WERI-Rb-1 (cell line): Measurements from ENCODE around the gene HDAC9.

Experiments
- DNase-seq: peaks from one replicate; pipeline ENCODE4 v3.0.0-alpha.2; 2020
- H3K27ac ChIP-seq: fragments of 250-450 bp; sonication (Bioruptor Pico); 2 replicates; pipeline ENCODE4 v1.5.1; 2020; ENCODE audit warnings: mild to moderate bottlenecking, moderate library complexity
- H3K27me3 ChIP-seq: fragments of 250-450 bp; sonication (Bioruptor Pico); 2 replicates; pipeline ENCODE4 v1.5.1; 2021; ENCODE audit warnings: mild to moderate bottlenecking, low read depth, moderate library complexity; ENCODE audit not compliant: insufficient read depth, severe bottlenecking
- H3K36me3 ChIP-seq: fragments of 250-450 bp; sonication (Bioruptor Pico); 2 replicates; pipeline ENCODE4 v1.5.1; 2020; ENCODE audit warnings: mild to moderate bottlenecking, moderate library complexity
- H3K4me3 ChIP-seq: 2 replicates; pipeline ENCODE4 v1.5.1; 2011; ENCODE audit warnings: low read depth, mild to moderate bottlenecking, control low read depth, low read length
- H3K9me3 ChIP-seq: fragments of 250-450 bp; sonication (Bioruptor Pico); 2 replicates; pipeline ENCODE4 v1.5.1; 2021; ENCODE audit warnings: mild to moderate bottlenecking, moderate library complexity; ENCODE audit not compliant: severe bottlenecking
- TF ChIP-seq, protein P1 (sequence below): IDR thresholded peaks from 2 replicates; pipeline ENCODE4 v1.5.1; 2011; ENCODE audit warnings: low read depth, mild to moderate bottlenecking, control low read depth, inconsistent platforms, low read length

The HDAC9 gene

DNA sequence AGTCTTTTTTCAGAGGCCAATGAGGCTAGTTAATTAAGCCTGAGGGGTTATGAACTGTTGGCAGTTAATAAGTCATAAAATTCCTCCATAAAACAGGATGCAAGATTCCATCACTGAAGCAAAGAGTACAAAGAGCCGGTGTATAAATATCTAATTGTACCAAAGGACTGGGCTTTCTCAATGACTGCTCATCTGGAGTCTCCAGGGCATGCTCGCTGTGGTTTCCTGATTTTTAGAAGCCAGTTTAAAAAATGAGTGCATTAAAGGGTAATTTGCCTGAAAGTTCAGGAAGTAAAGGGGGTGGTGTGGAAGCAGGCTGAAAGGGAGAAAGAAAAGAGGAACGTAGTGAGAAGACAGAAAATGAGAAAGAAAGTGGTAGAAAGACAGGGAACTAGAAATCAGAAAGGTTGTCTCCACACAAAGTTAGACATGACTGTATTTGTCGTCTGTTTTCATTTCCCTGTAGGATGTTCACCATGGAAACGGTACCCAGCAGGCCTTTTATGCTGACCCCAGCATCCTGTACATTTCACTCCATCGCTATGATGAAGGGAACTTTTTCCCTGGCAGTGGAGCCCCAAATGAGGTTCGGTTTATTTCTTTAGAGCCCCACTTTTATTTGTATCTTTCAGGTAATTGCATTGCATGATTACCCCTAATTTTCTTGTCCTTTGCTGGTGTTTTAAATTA is 339.6 kb downstream of the HDAC9 start:
- no peak for DNase-seq
- no peak overlapping the region for H3K27ac ChIP-seq
- no peaks in the 10 kb centered on the region for H3K27me3 ChIP-seq
- TF ChIP-seq, protein P1, sequence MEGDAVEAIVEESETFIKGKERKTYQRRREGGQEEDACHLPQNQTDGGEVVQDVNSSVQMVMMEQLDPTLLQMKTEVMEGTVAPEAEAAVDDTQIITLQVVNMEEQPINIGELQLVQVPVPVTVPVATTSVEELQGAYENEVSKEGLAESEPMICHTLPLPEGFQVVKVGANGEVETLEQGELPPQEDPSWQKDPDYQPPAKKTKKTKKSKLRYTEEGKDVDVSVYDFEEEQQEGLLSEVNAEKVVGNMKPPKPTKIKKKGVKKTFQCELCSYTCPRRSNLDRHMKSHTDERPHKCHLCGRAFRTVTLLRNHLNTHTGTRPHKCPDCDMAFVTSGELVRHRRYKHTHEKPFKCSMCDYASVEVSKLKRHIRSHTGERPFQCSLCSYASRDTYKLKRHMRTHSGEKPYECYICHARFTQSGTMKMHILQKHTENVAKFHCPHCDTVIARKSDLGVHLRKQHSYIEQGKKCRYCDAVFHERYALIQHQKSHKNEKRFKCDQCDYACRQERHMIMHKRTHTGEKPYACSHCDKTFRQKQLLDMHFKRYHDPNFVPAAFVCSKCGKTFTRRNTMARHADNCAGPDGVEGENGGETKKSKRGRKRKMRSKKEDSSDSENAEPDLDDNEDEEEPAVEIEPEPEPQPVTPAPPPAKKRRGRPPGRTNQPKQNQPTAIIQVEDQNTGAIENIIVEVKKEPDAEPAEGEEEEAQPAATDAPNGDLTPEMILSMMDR, result no peak
- H3K9me3 ChIP-seq, result no peaks in the 10 kb centered on the region
- H3K36me3 ChIP-seq, result no peaks in the 10 kb centered on the region
- no peak overlapping the region for H3K4me3 ChIP-seq

DNA sequence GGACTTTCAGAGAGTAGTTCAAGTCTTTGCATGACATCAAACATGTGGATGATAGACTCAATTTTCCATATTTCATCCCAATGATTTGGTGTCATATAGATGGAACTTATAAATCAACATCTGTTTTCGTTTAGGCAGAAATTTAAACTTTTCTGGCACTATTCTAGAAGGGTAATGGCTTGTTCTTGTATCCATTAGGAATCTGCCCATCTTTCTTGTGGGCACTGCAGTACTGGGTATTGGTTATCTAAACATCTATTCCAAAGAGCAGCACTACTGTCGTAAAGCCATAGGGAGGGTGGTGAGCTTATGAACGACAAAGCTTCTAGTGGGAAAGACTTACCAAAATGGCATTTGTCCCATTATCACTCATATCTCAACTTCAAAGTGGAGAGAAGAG is 348.4 kb downstream of the HDAC9 start:
- Histone ChIP-seq H3K9me3 (no peaks in the 10 kb centered on the region), H3K27me3 (no peaks in the 10 kb centered on the region), H3K4me3 (no peak overlapping the region), H3K36me3 (no peaks in the 10 kb centered on the region), H3K27ac (no peak overlapping the region)
- DNase-seq, result no peak
- TF ChIP-seq, protein P1, result no peak

- no peaks in the 10 kb centered on the region for H3K9me3 ChIP-seq
- H3K4me3 ChIP-seq, result no peak overlapping the region
- H3K27me3 ChIP-seq, result no peaks in the 10 kb centered on the region
- TF ChIP-seq, protein P1, result no peak
- no peak overlapping the region for H3K27ac ChIP-seq
- H3K36me3 ChIP-seq, result no peaks in the 10 kb centered on the region
- DNase-seq, result no peak
Measured at GRCh38 chr7:18844735-18845134, 349.2 kb downstream of the HDAC9 start.

DNA sequence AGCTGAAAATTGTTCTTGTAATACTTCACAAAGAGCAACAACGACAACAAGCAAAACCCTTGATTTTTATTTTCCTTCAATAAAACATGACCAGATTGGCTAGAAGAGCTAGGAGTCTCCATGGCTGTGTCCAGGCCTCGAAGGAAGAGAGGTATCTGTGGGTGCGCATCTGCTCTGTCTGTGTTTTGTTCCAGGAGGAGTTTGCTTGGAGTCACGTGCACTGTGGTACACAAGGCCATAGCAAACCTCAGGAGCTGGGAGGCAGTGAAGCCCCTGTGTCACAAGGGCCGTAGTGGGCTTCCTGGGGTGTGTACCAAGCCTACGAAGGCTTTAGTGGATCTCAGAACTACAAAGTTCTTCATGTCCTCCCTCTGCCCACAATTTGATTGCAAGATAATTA is 350.2 kb downstream of the HDAC9 start:
- no peak for DNase-seq
- Histone ChIP-seq H3K36me3 (no peaks in the 10 kb centered on the region), H3K9me3 (no peaks in the 10 kb centered on the region), H3K27me3 (no peaks in the 10 kb centered on the region), H3K4me3 (no peak overlapping the region), H3K27ac (no peak overlapping the region)
- TF ChIP-seq, protein P1, result no peak

- DNase-seq, result no peak
- H3K36me3 ChIP-seq, result no peaks in the 10 kb centered on the region
- H3K27me3 ChIP-seq, result no peaks in the 10 kb centered on the region
- no peak overlapping the region for H3K27ac ChIP-seq
- TF ChIP-seq, protein P1, result no peak
- H3K4me3 ChIP-seq, result no peak overlapping the region
- no peaks in the 10 kb centered on the region for H3K9me3 ChIP-seq
Measured at GRCh38 chr7:18846765-18847215, 351.2 kb downstream of the HDAC9 start.

- Histone ChIP-seq H3K9me3 (no peaks in the 10 kb centered on the region), H3K27me3 (no peaks in the 10 kb centered on the region), H3K36me3 (no peaks in the 10 kb centered on the region), H3K4me3 (no peak overlapping the region), H3K27ac (no peak overlapping the region)
- DNase-seq, result no peak
- TF ChIP-seq, protein P1, result no peak
Measured at GRCh38 chr7:18849130-18849529, 353.6 kb downstream of the HDAC9 start.
